Sigmoid colon (tissue), 7 donors: Measurements from ENCODE around the gene ABLIM1. TPM values are rescaled to one million over a fixed set of nuclear protein-coding genes. Genes with fewer than 3 reads are reported as not detected.

ENCODE experiments used
- DNase-seq: peaks from one replicate; pipeline ENCODE4 v3.0.0-alpha.2; 2019
- H3K27ac ChIP-seq, 4 donors: fragments of 200-600 bp; sonication (generic); one replicate each; pipeline ENCODE4 v1.5.1; 2016 to 2019; ENCODE audit warnings: mild to moderate bottlenecking in 1 of 4
- H3K27me3 ChIP-seq, 3 donors: fragments of 200-600 bp; sonication (generic); one replicate each; pipeline ENCODE4 v1.5.1; 2019; ENCODE audit warnings: mild to moderate bottlenecking in 1 of 3
- H3K36me3 ChIP-seq, 4 donors: fragments of 200-600 bp; sonication (generic); one replicate each; pipeline ENCODE4 v1.5.1; 2016 to 2019
- H3K4me1 ChIP-seq, 4 donors: fragments of 200-600 bp; sonication (generic); one replicate each; pipeline ENCODE4 v1.5.1; 2017 to 2019
- H3K4me3 ChIP-seq, 4 donors: fragments of 200-600 bp; sonication (generic); one replicate each; pipeline ENCODE4 v1.5.1; 2017 to 2019; ENCODE audit warnings: mild to moderate bottlenecking in 2 of 4, moderate library complexity in 1 of 4
- H3K9me3 ChIP-seq, 4 donors: fragments of 200-600 bp in 3 of 4; sonication (generic) in 3 of 4; one replicate each; pipeline versions ENCODE4 v1.5.1 to v1.6.1; 2013 to 2019
- EP300 ChIP-seq, 4 donors: sonication (generic); formaldehyde crosslinking; IDR thresholded peaks; one replicate each; pipeline ENCODE4 v1.6.1; 2017; ENCODE audit warnings: antibody characterized with exemption in 4 of 4
- POLR2A ChIP-seq, 2 donors: fragments of 450-650 bp; IDR thresholded peaks; one replicate each; pipeline ENCODE4 v1.6.1; 2016; ENCODE audit warnings: antibody characterized with exemption in 2 of 2, mild to moderate bottlenecking in 2 of 2, moderate library complexity in 2 of 2
- POLR2AphosphoS5 ChIP-seq, 4 donors: sonication (generic); formaldehyde crosslinking; IDR thresholded peaks; one replicate each; pipeline ENCODE4 v1.6.1; 2017; ENCODE audit warnings: antibody characterized with exemption in 4 of 4
- WGBS, 2 donors: extraction: QIAGEN DNeasy Blood & Tissue Kit; methylation state at CpG; one replicate each; pipeline ENCODE4 v1.1.7; 2013; 5-methylcytosine and 5-hydroxymethylcytosine counted together
- intact Hi-C: fragments of 100-400 bp; cut with DNase I; formaldehyde crosslinking; loops from one replicate; pipeline ENCODE4 v1.15.1; 2023
- polyA plus RNA-seq, 3 donors: library from polyadenylated mRNA; stranded (reverse); fragments of 200-250 nt; gene quantifications; one replicate each; pipeline ENCODE4 v1.2.3, GENCODE V29; 2013
- small RNA-seq, 3 donors: library from RNA; depleted of rRNA; stranded (forward); fragments of <200 nt; gene quantifications; one replicate each; pipeline ENCODE3, GENCODE V24; 2016
- total RNA-seq, 4 donors: library from RNA; depleted of rRNA; stranded (reverse); fragments of >200 nt; gene quantifications; one replicate each; pipeline ENCODE4 v1.1.0, GENCODE V29; 2016
- TF ChIP-seq, protein P1 (sequence below), 4 experiments: fragments of 450-650 bp in 3 of 4; fragments of 200-600 bp in 1 of 4; IDR thresholded peaks; one replicate each; pipeline ENCODE4 v1.5.1; 2016 to 2019; ENCODE audit warnings: antibody characterized with exemption in 4 of 4, mild to moderate bottlenecking in 3 of 4, moderate library complexity in 2 of 4
- donor health status: healthy with polysubstance abuse.
- donor health status: Bipolar disorder and iron deficiency.
- donor health status: healthy.

Gene ABLIM1
- total and polyA plus RNA-seq, 7 donors, result 41.9 to 127 (median 49.5) TPM

DNA sequence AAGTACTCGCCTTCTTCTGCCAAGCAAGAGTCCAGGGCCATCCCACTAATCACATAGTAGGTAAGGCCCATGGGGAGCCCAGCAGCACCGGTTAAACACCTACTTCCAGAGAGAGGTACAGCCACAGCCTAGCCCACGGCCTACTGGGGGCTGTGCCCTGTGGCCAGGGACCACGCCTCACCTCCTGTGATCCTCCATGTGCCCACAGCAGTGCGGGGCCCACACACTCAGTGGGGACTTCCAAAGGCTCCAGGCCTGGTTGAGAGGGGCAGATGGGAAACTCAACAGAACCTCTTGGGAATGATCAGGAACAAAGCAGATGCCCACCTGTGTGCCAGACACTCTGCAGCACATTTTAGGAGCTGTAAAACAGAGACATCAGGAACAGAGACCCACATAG is 273.5 kb downstream of the ABLIM1 start:
- Histone ChIP-seq H3K9me3 (no peaks in the 10 kb centered on the region), H3K4me1 (peaks cover 0 to 21% (median 8%) of the 10 kb centered on the region in 4 donors), H3K27me3 (no peaks in the 10 kb centered on the region), H3K36me3 (no peaks in the 10 kb centered on the region), H3K4me3 (no peak overlapping the region), H3K27ac (peak overlapping the region in 2 of 4 donors; percentile 34 to 42)
- intact Hi-C loops, result no loop called here
- no peak for TF ChIP-seq POLR2AphosphoS5 (IDR thresholded peaks at IDR 0.05)
- TF ChIP-seq, protein P1, sequence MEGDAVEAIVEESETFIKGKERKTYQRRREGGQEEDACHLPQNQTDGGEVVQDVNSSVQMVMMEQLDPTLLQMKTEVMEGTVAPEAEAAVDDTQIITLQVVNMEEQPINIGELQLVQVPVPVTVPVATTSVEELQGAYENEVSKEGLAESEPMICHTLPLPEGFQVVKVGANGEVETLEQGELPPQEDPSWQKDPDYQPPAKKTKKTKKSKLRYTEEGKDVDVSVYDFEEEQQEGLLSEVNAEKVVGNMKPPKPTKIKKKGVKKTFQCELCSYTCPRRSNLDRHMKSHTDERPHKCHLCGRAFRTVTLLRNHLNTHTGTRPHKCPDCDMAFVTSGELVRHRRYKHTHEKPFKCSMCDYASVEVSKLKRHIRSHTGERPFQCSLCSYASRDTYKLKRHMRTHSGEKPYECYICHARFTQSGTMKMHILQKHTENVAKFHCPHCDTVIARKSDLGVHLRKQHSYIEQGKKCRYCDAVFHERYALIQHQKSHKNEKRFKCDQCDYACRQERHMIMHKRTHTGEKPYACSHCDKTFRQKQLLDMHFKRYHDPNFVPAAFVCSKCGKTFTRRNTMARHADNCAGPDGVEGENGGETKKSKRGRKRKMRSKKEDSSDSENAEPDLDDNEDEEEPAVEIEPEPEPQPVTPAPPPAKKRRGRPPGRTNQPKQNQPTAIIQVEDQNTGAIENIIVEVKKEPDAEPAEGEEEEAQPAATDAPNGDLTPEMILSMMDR (IDR thresholded peaks at IDR 0.05), result no peak
- no peak for TF ChIP-seq EP300 (IDR thresholded peaks at IDR 0.05)
- TF ChIP-seq POLR2A (IDR thresholded peaks at IDR 0.05), result no peak
- peak; percentile 52 for DNase-seq
- 88 to 89% methylated on average over 5 of the region's 5 CpGs for WGBS, 2 donors

DNA sequence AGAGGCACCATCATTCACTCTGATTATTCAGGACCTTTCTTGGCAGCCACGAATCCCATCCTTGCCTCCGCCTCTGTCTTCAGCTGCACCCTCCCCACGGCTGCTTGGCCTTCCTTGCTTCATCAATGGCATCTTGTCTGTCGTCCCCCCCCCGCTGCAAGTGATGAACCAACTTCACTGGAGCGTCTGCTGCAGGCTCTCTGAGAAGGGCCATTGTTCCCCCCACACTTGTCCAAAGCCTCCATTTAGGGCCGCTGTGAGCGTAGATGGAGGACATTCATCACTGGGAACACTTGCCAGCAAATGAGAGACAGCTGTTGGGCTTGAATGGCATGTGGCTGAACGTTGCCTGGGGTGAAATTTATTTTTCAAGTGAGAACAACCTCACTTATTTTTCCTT is 273.9 kb downstream of the ABLIM1 start:
- H3K27ac ChIP-seq, result peak overlapping the region in 2 of 4 donors; percentile 34 to 42
- H3K27me3 ChIP-seq, result no peaks in the 10 kb centered on the region
- no peaks in the 10 kb centered on the region for H3K36me3 ChIP-seq
- TF ChIP-seq POLR2AphosphoS5 (IDR thresholded peaks at IDR 0.05), result no peak
- TF ChIP-seq EP300 (IDR thresholded peaks at IDR 0.05), result no peak
- no peak for TF ChIP-seq POLR2A (IDR thresholded peaks at IDR 0.05)
- TF ChIP-seq, protein P1 (IDR thresholded peaks at IDR 0.05), result no peak
- 89 to 90% methylated on average over 9 of the region's 9 CpGs for WGBS, 2 donors
- H3K9me3 ChIP-seq, result no peaks in the 10 kb centered on the region
- H3K4me3 ChIP-seq, result no peak overlapping the region
- intact Hi-C loops, result no loop called here
- H3K4me1 ChIP-seq, result peaks cover 0 to 17% (median 3%) of the 10 kb centered on the region in 4 donors
- peak; percentile 68 for DNase-seq

Small RNA genes within 50 kb of the gene (small RNA-seq; reads per million reads assigned to genes)
- gene RN7SL384P, result 0 reads per million in 3 donors

Other genes starting within 250 kb of the ABLIM1 start
- gene FHIP2A, start 163.5 kb upstream of the ABLIM1 start, total RNA-seq, result 10 to 100 TPM; 32.1 to 37.7 (median 36.1) TPM
- gene FHIP2A, start 163.5 kb upstream of the ABLIM1 start, polyA plus RNA-seq, result 1 to 10 TPM; 2.4 to 5.6 (median 3.2) TPM